HG03378 (cell line): ENCODE data around the gene SLC49A3.

Experiments
- ATAC-seq: cut with Tn5 transposase; IDR thresholded peaks from one replicate; pipeline ENCODE4 v1.9.1; 2021; ENCODE audit warnings: mild to moderate bottlenecking, moderate library complexity; ENCODE audit not compliant: unreplicated experiment

Gene SLC49A3

DNA sequence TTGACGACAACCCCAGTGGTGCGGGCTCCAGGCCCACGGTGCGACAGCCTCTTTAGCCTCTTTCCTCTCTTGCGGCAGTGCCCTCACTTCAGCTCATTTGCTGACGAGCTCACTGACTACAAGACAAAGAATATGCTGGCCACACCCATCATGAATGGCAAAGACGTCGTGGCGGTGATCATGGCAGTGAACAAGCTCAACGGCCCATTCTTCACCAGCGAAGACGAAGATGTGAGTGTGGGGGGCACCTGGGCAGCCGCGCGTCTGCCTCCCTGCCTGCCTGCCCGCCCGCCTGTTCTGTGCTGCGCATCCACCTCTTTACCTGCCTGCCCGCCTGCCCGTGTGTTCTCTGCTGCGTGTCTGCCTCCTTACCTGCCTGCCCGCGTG is 54.4 kb downstream of the SLC49A3 start:
- no peak for ATAC-seq

DNA sequence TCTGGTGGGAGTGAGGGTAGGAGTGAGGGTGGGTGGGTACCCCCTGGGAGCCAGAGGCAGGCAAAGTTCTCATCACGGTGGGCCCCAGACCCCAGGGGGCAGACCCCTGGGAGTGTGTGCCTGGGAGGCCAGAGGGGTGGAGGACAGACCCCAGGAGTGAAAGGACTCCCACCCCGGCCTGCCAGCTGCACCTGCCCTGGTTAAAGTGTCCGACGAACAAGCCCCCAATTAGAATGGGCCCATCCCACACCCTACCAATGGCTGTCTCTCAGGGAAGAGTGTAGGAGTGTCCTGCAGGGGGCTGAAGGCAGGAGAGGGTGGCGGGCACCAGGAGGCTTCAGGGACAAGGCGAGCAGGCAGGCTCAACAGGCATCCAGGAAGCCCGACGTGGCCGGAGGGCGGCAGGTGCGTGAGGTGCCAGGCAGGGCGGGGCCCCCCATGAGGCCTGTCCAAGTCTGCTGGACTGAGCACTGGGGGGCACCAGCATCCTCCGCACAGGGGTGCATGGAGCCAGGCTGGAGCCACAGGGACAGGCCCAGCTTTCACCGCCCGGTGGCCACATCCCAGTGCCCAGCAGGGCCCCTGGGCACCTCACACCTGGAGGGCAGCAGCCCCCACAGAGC is 54.9 kb downstream of the SLC49A3 start:
- no peak for ATAC-seq

DNA sequence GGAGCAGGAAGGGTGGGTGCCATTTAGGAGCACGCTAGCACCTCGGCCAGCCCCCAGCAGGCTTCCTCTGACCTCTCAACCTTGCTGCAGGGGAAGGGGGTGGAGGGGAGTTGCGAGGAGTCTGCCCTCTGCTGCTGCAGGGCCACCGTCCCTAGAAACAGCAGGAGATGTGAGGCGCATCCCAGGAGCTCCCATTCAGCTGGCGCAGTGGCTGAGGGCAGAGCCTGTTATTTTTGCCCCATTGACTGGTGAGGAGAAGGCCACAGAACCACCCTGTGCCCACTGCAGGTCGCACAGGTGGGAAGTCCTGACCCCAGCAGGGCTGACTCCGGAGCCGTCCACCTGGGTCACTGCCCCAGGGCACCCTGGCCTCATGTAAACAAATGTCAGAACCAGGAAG is 55.5 kb downstream of the SLC49A3 start:
- ATAC-seq = no peak

DNA sequence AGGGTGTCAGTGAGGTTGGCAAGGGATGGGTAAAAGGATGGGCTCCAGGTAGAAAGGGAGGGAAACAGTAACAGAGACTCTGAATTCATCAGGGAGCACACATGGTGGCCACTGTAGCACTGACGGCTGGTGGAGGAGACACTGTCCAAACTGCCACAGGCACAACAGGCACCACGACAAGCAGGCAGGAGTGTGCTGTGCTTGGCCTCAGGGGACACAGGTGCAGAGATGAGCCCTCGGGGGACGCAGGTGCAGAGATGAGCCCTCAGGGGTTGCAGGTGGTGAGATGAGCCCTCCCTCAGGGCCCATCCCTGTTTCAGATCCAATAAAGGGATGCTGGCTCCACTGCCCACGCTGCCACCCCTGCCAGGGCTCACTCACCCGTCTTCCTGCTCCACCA is 56.0 kb downstream of the SLC49A3 start:
- ATAC-seq = no peak

DNA sequence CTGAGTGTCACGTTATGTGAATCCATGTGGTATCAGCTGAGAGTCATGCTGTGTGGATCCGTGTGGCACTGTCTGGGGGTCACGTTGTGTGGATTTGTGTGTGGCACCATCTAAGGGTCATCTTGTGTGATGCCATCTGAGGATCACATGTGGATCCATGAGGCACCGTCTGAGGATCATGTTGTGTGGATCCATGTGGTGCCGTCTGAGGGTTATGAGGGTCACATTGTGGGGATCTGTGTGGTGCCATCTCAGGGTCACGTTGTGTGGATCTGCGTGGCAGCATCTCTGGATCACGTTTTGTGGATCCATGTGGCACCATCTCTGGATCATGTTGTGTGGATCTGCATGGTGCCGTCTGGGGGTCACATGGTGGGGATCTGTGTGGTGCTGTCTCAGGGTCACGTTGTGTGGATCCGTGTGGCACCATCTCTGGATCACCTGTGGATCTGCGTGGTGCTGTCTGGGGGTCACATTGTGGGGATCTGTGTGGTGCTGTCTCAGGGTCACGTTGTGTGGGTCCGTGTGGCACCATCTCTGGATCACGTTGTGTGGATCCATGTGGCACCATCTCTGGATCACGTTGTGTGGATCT is 56.7 kb downstream of the SLC49A3 start:
- ATAC-seq = no peak
